Measurements from ENCODE around the gene PDZD2.

Gene PDZD2

DNA sequence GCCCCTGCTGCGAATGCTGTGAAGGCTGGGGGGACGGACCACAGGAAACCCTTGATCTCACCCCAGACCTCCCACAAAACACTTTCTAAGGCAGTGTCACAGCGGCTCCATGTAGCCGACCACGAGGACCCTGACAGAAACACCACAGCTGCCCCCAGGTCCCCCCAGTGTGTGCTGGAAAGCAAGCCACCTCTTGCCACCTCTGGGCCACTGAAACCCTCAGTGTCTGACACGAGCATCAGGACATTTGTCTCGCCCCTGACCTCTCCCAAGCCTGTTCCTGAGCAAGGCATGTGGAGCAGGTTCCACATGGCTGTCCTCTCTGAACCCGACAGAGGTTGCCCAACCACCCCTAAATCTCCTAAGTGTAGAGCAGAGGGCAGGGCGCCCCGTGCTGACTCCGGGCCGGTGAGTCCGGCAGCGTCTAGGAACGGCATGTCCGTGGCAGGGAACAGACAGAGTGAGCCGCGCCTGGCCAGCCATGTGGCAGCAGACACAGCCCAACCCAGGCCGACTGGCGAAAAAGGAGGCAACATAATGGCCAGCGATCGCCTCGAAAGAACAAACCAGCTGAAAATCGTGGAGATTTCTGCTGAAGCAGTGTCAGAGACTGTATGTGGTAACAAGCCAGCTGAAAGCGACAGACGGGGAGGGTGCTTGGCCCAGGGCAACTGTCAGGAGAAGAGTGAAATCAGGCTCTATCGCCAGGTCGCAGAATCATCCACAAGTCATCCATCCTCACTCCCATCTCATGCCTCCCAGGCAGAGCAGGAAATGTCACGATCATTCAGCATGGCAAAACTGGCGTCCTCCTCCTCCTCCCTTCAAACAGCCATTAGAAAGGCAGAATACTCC lies 450.4 kb downstream of the PDZD2 start:
- no peak for DNase-seq

GRCh38 chr5:32090026-32090754 lies 451.3 kb downstream of the PDZD2 start:
- DNase-seq: no peak

DNA sequence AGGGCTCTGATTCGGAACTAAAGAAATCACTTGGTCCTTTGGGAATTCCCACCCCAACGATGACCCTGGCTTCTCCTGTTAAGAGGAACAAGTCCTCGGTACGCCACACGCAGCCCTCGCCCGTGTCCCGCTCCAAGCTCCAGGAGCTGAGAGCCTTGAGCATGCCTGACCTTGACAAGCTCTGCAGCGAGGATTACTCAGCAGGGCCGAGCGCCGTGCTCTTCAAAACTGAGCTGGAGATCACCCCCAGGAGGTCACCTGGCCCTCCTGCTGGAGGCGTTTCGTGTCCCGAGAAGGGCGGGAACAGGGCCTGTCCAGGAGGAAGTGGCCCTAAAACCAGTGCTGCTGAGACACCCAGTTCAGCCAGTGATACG lies 451.8 kb downstream of the PDZD2 start:
- DNase-seq: no peak

- peak; percentile 82 for DNase-seq
Observed at GRCh38 chr5:32092938-32093812, 454.2 kb downstream of the PDZD2 start.

DNA sequence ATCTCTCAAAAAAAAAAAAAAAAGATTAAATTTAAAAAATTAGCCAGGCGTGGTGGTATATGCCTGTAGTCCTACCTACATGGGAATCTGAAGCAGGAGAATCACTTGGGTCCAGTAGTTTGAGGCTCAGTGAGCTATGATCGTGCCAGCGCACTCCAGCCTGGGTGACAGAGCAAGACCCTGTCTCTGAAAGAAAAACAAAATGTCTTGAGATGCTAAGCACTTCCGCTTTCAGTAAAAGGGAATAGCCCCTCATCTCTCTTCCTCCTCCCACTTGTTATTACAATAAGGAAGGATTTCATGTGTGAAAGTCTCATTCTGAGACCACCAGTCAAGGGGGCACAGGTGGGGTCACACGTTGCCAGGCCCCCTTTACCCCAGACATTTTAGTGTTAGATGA lies 455.8 kb downstream of the PDZD2 start:
- DNase-seq: no peak

- DNase-seq: no peak
Observed at GRCh38 chr5:32095261-32095671, 456.3 kb downstream of the PDZD2 start.

- no peak for DNase-seq
Observed at GRCh38 chr5:32096891-32097595, 458.1 kb downstream of the PDZD2 start.

- no peak for DNase-seq
Observed at GRCh38 chr5:32098291-32098690, 459.4 kb downstream of the PDZD2 start.

DNA sequence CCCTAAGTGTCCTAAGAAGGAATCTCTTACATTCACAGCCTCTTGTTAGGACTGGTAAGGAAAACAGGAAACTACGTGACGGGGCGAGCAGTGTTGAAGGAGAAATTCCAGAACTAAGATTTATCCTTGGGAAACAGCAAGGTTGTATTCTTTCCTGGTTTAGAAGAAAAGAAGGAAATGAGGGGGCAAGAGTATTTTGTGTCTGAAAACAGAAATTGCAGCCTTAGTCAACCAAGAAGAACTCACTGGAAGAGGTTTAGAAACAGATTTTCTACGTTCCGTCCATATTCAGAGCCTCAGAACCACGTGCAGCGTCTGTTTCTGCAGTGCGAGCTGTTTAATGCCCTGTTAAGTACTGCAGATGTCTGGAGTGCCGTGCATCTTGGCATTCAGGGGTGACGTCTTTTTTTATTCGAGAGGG lies 460.0 kb downstream of the PDZD2 start:
- no peak for DNase-seq

- no peak for DNase-seq
Observed at GRCh38 chr5:32099486-32100035, 460.6 kb downstream of the PDZD2 start.

DNA sequence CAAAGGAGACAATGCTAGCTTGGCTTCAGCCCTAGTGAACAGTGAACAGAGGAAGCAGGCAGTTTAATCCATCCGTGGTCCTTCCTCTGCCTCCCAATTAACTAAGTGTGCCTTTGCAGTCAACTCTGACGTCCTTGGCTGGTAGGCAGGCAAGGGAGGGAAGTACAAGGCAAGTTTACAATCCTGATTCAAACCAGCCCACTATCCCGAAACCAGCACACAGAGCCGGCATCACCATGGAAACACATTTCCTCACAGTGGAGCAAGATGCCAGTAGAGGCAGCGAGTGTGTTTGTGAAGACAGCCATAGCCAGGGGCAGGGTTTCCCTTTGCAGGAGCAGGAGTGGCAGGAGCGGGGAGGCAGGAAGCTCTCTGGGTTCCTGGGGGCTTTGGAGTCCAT lies 461.3 kb downstream of the PDZD2 start:
- DNase-seq: no peak

- DNase-seq: no peak
Observed at GRCh38 chr5:32100691-32101302, 461.9 kb downstream of the PDZD2 start.

DNA sequence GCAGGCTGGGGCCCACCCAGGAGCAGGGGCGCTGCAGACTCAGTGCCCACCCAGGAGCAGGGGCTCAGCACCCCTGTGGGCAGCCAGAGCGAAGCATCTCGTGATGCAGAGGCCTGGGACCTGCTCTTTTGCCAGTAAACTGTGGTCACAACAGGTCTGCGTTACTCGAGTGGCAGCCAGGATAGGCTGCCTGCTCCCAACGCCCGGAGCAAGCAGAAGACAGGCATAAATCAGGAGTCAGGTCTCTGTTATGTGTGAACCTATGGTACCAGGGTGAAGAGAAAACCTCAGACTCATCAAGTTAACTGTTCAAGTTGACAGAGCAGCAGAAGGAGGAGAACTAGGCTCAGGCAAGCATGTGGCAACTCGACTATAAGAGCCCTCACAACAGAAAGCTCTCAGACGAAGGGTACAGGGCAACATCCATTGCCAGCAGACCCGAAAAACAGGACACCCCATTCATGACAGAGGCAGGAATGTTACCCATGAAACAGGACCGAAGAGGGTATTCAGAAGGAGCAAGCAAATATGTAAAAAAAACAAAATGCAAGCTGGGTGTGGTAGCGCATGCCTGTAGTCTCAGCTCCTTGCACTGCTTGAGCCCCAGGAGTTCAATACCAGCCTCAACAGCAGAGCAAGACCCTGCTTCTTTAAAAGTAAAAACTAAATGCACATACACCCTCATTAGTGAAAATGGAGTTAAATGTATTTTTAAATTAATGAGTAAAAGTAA lies 463.5 kb downstream of the PDZD2 start:
- DNase-seq: no peak

DNA sequence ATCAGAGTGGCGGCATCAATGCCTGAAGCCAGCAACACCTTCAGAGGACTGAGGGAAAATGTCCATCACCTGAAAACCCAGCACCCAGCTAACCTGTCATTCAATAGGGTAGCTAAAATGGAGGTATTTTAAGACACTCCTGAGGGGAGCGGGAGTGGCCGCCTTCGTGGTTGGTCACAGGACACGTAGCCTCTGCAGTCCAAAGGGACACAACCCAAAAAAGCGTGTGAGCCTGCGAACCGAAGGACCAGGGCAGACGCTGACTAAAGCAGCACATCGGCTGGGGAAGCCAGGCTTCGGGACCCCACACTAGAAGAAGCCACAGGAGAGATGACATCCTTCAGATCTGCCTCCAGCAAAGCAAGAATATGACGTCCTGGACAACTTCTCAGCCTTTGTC lies 464.6 kb downstream of the PDZD2 start:
- DNase-seq: no peak

DNA sequence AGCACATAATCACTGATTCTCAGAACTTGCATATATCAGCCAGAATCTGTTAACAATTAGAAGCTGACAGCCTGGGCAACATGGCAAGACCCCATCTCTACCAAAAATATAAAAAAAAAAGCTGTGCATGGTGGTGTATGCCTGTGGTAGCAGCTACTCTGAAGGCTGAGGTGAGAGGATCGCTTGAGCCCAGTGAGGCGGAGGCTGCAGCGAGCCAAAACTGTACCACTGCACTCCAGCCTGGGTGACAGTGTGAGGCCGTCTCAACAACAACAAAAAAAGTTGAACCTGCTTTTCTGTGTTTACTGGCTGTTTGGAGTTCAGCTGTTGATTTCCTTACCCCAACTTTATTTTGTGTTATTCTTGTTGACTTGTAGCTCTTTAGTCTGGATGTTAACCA lies 468.4 kb downstream of the PDZD2 start:
- no peak for DNase-seq

DNA sequence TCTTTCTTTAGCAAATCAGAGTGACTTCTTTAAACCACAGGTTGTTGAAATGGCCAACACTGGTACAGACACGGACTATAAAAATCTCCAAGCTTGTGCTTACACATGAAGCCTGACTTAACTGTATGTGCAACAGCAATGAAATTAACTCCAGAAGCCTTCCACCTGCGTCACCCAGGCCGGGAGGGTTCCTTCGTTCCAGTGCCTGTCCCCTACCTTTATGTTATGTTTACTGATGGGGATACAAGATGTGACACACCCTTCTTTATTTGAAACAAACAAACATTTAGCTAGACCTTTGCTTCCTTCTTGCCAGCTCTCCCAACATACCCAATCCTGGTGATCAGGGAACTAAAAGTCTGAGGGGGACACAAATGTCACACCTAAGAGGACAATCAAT lies 469.2 kb downstream of the PDZD2 start:
- DNase-seq: no peak

GRCh38 chr5:32109236-32109635 lies 470.3 kb downstream of the PDZD2 start:
- no peak for DNase-seq

DNA sequence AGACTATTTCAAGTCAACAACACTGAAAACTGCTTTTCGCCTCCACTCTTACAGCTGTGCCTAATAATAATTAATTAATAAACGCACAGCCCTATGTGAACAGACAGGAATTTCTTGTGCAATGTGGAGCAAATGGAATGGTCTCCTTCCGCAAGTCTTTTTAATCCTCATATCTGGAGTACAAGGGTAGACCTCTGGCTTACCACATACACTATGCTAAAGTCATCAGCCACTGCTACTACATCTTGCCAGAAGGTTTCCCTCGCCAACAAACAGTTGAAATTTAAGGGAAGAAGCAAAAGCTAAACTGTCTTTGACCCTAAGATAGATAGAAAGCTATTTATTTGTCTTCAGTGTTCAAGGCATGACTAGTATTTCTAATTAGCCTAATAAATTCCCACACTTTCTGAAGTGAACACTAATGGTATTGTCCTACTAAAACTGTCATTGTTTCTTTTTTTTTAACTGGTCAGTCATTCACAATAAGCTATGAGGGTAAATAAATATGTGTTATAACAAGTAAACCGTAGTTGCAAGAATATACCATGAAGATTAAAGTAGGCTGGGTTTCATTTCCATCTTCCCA lies 471.3 kb downstream of the PDZD2 start:
- no peak for DNase-seq

GRCh38 chr5:32115985-32116384 lies 477.1 kb downstream of the PDZD2 start:
- DNase-seq: no peak

- DNase-seq: no peak
Observed at GRCh38 chr5:32116574-32117313, 477.8 kb downstream of the PDZD2 start.
